ENCODE measurements around the gene PVALEF. TPM values are rescaled to one million over a fixed set of nuclear protein-coding genes. Genes with fewer than 3 reads are reported as not detected.

Gene PVALEF
- polyA plus RNA-seq, 1 of the 3 experiments (the other 2 are of a cell fraction): not detected

GRCh38 chr17:81222906-81223761 lies 57.8 kb downstream of the PVALEF start, which contains the start of gene CEP131 (continued):
- TF ChIP-seq CTCF (IDR thresholded peaks at IDR 0.05) (no peak), GABPA (IDR thresholded peaks at IDR 0.05; ENCODE audit: low read depth) (0 out of 2 replicates have a peak, but pooled peaks have one; percentile 30), IRF3 (IDR thresholded peaks at IDR 0.05; ENCODE audit: low read depth, low read length) (peak; percentile 98), TEAD4 (IDR thresholded peaks at IDR 0.05; ENCODE audit: borderline replicate concordance, insufficient read depth) (no peak), YY1 (IDR thresholded peaks at IDR 0.05; ENCODE audit: low read depth) (no peak), MXI1 (IDR thresholded peaks at IDR 0.05; ENCODE audit: low read depth, low read length) (peak; percentile 58)
- TF ChIP-seq, protein P1, sequence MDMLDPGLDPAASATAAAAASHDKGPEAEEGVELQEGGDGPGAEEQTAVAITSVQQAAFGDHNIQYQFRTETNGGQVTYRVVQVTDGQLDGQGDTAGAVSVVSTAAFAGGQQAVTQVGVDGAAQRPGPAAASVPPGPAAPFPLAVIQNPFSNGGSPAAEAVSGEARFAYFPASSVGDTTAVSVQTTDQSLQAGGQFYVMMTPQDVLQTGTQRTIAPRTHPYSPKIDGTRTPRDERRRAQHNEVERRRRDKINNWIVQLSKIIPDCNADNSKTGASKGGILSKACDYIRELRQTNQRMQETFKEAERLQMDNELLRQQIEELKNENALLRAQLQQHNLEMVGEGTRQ (IDR thresholded peaks at IDR 0.05; ENCODE audit: borderline replicate concordance, low read depth, low read length): no peak

DNA sequence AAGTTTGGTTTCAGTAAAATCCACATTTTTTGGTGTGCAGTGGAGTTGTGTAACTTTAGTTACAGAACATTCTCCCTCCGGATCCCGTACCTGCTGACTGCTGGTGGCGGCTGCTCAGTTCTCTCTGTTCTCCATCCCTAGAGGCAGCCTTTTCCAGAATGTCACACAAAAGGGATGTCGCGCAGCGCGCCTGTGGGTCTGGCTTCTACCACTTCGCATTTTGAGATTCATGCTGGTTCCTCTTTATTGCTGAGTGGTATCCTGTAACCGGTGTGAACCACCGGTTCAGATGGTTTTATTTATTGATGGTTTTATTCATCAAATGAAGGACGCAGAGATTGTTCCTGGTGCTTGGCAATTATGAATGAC lies 58.4 kb downstream of the PVALEF start:
- no peak overlapping the region for H3K9ac ChIP-seq
- TF ChIP-seq NRF1 (IDR thresholded peaks at IDR 0.05; ENCODE audit: low read depth, low read length) (no peak), MAX (IDR thresholded peaks at IDR 0.05; ENCODE audit: low read depth) (no peak), GATA2 (CRISPR knock-in tag; IDR thresholded peaks at IDR 0.05) (no peak), USF1 (IDR thresholded peaks at IDR 0.05; ENCODE audit: borderline replicate concordance, low read depth) (no peak), FOXJ3 (CRISPR knock-in tag; IDR thresholded peaks at IDR 0.05) (no peak), RCOR1 (IDR thresholded peaks at IDR 0.05; ENCODE audit: low read length) (no peak), FOXM1 (IDR thresholded peaks at IDR 0.05; ENCODE audit: low read depth) (no peak), MXI1 (IDR thresholded peaks at IDR 0.05; ENCODE audit: low read depth, low read length) (no peak), IRF3 (IDR thresholded peaks at IDR 0.05; ENCODE audit: low read depth, low read length) (no peak), NFIC (IDR thresholded peaks at IDR 0.05; ENCODE audit: borderline replicate concordance) (no peak), CHD2 (IDR thresholded peaks at IDR 0.05; ENCODE audit: low read length, partially characterized antibody) (no peak), TAF1 (IDR thresholded peaks at IDR 0.05; ENCODE audit: borderline replicate concordance, low read depth, low read length) (no peak), SMC3 (IDR thresholded peaks at IDR 0.05; ENCODE audit: low read depth, low read length) (no peak)
- TF ChIP-seq, protein P2, sequence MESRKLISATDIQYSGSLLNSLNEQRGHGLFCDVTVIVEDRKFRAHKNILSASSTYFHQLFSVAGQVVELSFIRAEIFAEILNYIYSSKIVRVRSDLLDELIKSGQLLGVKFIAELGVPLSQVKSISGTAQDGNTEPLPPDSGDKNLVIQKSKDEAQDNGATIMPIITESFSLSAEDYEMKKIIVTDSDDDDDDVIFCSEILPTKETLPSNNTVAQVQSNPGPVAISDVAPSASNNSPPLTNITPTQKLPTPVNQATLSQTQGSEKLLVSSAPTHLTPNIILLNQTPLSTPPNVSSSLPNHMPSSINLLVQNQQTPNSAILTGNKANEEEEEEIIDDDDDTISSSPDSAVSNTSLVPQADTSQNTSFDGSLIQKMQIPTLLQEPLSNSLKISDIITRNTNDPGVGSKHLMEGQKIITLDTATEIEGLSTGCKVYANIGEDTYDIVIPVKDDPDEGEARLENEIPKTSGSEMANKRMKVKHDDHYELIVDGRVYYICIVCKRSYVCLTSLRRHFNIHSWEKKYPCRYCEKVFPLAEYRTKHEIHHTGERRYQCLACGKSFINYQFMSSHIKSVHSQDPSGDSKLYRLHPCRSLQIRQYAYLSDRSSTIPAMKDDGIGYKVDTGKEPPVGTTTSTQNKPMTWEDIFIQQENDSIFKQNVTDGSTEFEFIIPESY (IDR thresholded peaks at IDR 0.05; ENCODE audit: borderline replicate concordance, low read depth): no peak
- TF ChIP-seq, protein P1 (IDR thresholded peaks at IDR 0.05; ENCODE audit: borderline replicate concordance, low read depth, low read length): no peak

More for the DNA sequence above, 58.4 kb downstream of the PVALEF start:
- Histone ChIP-seq H2AFZ (ENCODE audit: low read depth) (peak overlapping the region; percentile 90; the same call in 1 of the 2 replicates), H3K9me2 (no peaks in the 10 kb centered on the region), H3K4me3 (ENCODE audit: low read depth in 2 of 2, low read length in 1 of 2) (no peak overlapping the region; a peak in 1 of 4 replicates), H3K79me2 (ENCODE audit: insufficient read depth) (peaks cover 17% of the 10 kb centered on the region), H3K27me3 (ENCODE audit: insufficient read depth) (no peaks in the 10 kb centered on the region), H3K4me2 (peak overlapping the region; percentile 66), H3K9me3 (no peaks in the 10 kb centered on the region), H3F3A (replicated peaks; ENCODE audit: insufficient read depth) (peaks cover 19% of the 10 kb centered on the region), H3K36me3 (replicated peaks in 1 of 2; ENCODE audit: control insufficient read depth in 1 of 2, insufficient read depth in 2 of 2, low read length in 1 of 2) (peaks cover 0 to 4% of the 10 kb centered on the region in 2 experiments), H3K27ac (ENCODE audit: low read depth in 2 of 2, low read length in 1 of 2) (no peak overlapping the region), H3K4me1 (ENCODE audit: control insufficient read depth in 1 of 2, insufficient read depth in 2 of 2, low read depth in 1 of 2, low read length in 1 of 2) (peaks cover 7 to 16% of the 10 kb centered on the region in 2 experiments; a peak in 3 of 4 replicates), H4K20me1 (ENCODE audit: insufficient read depth) (no peaks in the 10 kb centered on the region)
- WGBS (ENCODE audit: low lambda C conversion rate): 95% methylated on average over 11 of the region's 11 CpGs
- CTCF ChIA-PET: interaction anchor here (0.8 to 3.8 kb wide), 2 partner anchors 15 to 82 kb away, joined by 3 to 15 read pairs; partner anchors contain the start of genes NDUFAF8 and TEPSIN
- DNase-seq: no peak
- POLR2A ChIA-PET: no interaction called here
